ENCODE results near the gene FAM171A2.
"Not testable (repeated sequence)": the region's sequence is repeated elsewhere in the genome, so short reads cannot be mapped to it uniquely, and the experiment has no call there.

The FAM171A2 gene

GRCh38 chr17:44333371-44333770 is 30.3 kb downstream of the FAM171A2 start:
- POLR2A ChIA-PET = no interaction called here
- CTCF ChIA-PET = interaction anchor here (1.0 to 15.0 kb wide), 4 partner anchors 16 to 131 kb away, joined by 5 to 250 read pairs (median 120); partner anchors contain the start of genes GRN and UBTF
- DNase-seq (ENCODE audit: extremely low spot score) = no peak

GRCh38 chr17:44331249-44331760 is 32.3 kb downstream of the FAM171A2 start:
- peak; percentile 78 for DNase-seq (ENCODE audit: extremely low spot score)
- CTCF ChIA-PET = interaction anchor here (0.7 to 15.0 kb wide), 28 partner anchors 7 to 322 kb away, joined by 3 to 250 read pairs (median 4); partner anchors contain the start of genes FAM171A2, GRN and UBTF
- POLR2A ChIA-PET = no interaction called here
- peak; percentile 75 for TF ChIP-seq CTCF (IDR thresholded peaks at IDR 0.05; ENCODE audit: control extremely low read depth, extremely low read depth, low read depth, missing control alignments)

More at GRCh38 chr17:44333371-44333770, 30.3 kb downstream of the FAM171A2 start:
- no peak for TF ChIP-seq CTCF (IDR thresholded peaks at IDR 0.05; ENCODE audit: control extremely low read depth, extremely low read depth, low read depth, missing control alignments)

- ChIA-PET CTCF (interaction anchor here (0.7 to 15.0 kb wide), 23 partner anchors 8 to 193 kb away, joined by 3 to 250 read pairs (median 6); partner anchors contain the start of genes FAM171A2, GRN and UBTF), POLR2A (interaction anchor here (0.7 kb wide), 1 partner anchor 22 kb away, joined by 4 read pairs; no protein-coding TSS in a partner anchor)
- DNase-seq (ENCODE audit: extremely low spot score) = not testable (repeated sequence)
Observed at GRCh38 chr17:44330263-44330662, 33.4 kb downstream of the FAM171A2 start.

- POLR2A ChIA-PET; DNase-seq (ENCODE audit: extremely low spot score): not testable (repeated sequence)
- CTCF ChIA-PET = interaction anchor here (1.2 to 15.0 kb wide), 5 partner anchors 9 to 193 kb away, joined by 4 to 250 read pairs (median 6); partner anchors contain the start of genes GRN and UBTF
Observed at GRCh38 chr17:44329516-44329915, 34.1 kb downstream of the FAM171A2 start.

GRCh38 chr17:44327715-44328449 is 35.8 kb downstream of the FAM171A2 start:
- ChIA-PET CTCF (interaction anchor here (0.9 to 15.0 kb wide), 8 partner anchors 10 to 124 kb away, joined by 3 to 250 read pairs (median 9); partner anchors contain the start of genes GRN and UBTF), POLR2A (no interaction called here)
- TF ChIP-seq CTCF (IDR thresholded peaks at IDR 0.05; ENCODE audit: control extremely low read depth, extremely low read depth, low read depth, missing control alignments) = no peak
- no peak for DNase-seq (ENCODE audit: extremely low spot score)

GRCh38 chr17:44326861-44327444 is 36.7 kb downstream of the FAM171A2 start:
- POLR2A ChIA-PET = interaction anchor here (0.5 to 1.0 kb wide), 7 partner anchors 21 to 203 kb away, joined by 3 to 6 read pairs (median 4); partner anchors contain the start of genes HDAC5 and UBTF
- CTCF ChIA-PET = interaction anchor here (0.7 to 2.3 kb wide), 12 partner anchors 9 to 127 kb away, joined by 3 to 22 read pairs (median 4); partner anchors contain the start of genes ATXN7L3 and GRN
- peak; percentile 94 for DNase-seq (ENCODE audit: extremely low spot score)
- TF ChIP-seq CTCF (IDR thresholded peaks at IDR 0.05; ENCODE audit: control extremely low read depth, extremely low read depth, low read depth, missing control alignments) = peak; percentile 2

GRCh38 chr17:44324571-44325275 is 38.9 kb downstream of the FAM171A2 start, which contains the start of gene SLC25A39:
Gene SLC25A39 (minus strand): TSS chr17:44324823. CDS start chr17:44323562, 1,261 bp downstream.
- ChIA-PET CTCF (interaction anchor here (1.0 to 4.0 kb wide), 5 partner anchors 11 to 381 kb away, joined by 3 to 23 read pairs (median 4); no protein-coding TSS in a partner anchor), POLR2A (interaction anchor here (0.5 to 0.8 kb wide), 4 partner anchors 8 to 608 kb away, joined by 3 read pairs; partner anchors contain the start of gene GRN)
- DNase-seq (ENCODE audit: extremely low spot score) = peak; percentile 94
- TF ChIP-seq CTCF (IDR thresholded peaks at IDR 0.05; ENCODE audit: control extremely low read depth, extremely low read depth, low read depth, missing control alignments) = no peak
